Loucy (cell line): ENCODE data around the gene TBCC.

Source experiments
- EZH2phosphoT487 ChIP-seq: fragments of 200-600 bp; IDR thresholded peaks from 2 replicates; pipeline ENCODE4 v1.6.1; 2018; ENCODE audit warnings: antibody characterized with exemption, mild to moderate bottlenecking, moderate library complexity, borderline replicate concordance
- TF ChIP-seq, protein P1 (sequence below): fragments of 200-600 bp; sonication (generic); conservative IDR thresholded peaks from 2 replicates; pipeline ENCODE4 v1.5.1; 2014; ENCODE audit warnings: mild to moderate bottlenecking, antibody characterized with exemption, low read length

DNA sequence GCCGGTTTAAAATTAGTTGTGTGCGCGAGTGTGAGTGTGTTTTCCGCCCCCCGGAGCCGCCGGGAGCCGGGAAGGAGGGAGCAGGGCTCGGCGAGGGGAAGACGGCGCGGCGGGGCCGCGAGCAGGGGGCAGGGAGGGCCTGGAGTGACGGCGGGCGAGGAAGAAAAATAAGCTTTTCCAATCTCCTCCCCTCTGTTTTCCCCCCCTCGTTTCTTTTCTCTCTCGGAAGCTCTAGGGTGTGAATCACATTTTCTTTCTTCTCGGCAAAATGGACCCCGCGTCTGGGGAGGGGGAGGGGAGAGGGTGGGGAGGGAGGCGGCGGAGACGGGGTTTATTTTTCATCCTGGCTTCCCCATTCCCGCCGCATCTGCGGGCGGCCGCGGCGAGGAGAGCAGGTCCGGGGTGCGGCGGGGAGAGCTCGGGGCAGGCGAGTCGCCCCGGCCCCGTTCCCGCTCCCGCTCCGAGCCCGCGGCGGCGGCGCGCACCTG is 36.8 kb upstream of the TBCC start:
- TF ChIP-seq, protein P1, sequence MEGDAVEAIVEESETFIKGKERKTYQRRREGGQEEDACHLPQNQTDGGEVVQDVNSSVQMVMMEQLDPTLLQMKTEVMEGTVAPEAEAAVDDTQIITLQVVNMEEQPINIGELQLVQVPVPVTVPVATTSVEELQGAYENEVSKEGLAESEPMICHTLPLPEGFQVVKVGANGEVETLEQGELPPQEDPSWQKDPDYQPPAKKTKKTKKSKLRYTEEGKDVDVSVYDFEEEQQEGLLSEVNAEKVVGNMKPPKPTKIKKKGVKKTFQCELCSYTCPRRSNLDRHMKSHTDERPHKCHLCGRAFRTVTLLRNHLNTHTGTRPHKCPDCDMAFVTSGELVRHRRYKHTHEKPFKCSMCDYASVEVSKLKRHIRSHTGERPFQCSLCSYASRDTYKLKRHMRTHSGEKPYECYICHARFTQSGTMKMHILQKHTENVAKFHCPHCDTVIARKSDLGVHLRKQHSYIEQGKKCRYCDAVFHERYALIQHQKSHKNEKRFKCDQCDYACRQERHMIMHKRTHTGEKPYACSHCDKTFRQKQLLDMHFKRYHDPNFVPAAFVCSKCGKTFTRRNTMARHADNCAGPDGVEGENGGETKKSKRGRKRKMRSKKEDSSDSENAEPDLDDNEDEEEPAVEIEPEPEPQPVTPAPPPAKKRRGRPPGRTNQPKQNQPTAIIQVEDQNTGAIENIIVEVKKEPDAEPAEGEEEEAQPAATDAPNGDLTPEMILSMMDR, result no peak
- TF ChIP-seq EZH2phosphoT487, result no peak
